Activated naive CD4-positive, alpha-beta T cell treated with Interleukin-2 at 50 U/mL for 16 hours (primary cell): Measurements from ENCODE around the gene EIF2S2.
A peak's percentile ranks its signal among the peaks of the same experiment; 100 is the strongest.
"Not testable (repeated sequence)": the region's sequence is repeated elsewhere in the genome, so short reads cannot be mapped to it uniquely, and the experiment has no call there.

Experiments
- DNase-seq: peaks from one replicate; pipeline ENCODE4 v3.0.0-alpha.2; 2020

Gene EIF2S2

GRCh38 chr20:34111702-34112599, at the start of gene EIF2S2:
Gene EIF2S2 (minus strand): TSS chr20:34112243. CDS start chr20:34112110, 133 bp downstream.
- peak; percentile 95 for DNase-seq

- not testable (repeated sequence) for DNase-seq
Measured at GRCh38 chr20:34157697-34158096, 45.7 kb upstream of the EIF2S2 start.

- no peak for DNase-seq
Measured at GRCh38 chr20:34155836-34156235, 43.8 kb upstream of the EIF2S2 start.

- not testable (repeated sequence) for DNase-seq
Measured at GRCh38 chr20:34153169-34153568, 41.1 kb upstream of the EIF2S2 start.

- DNase-seq: not testable (repeated sequence)
Measured at GRCh38 chr20:34152073-34152472, 40.0 kb upstream of the EIF2S2 start.

- no peak for DNase-seq
Measured at GRCh38 chr20:34150306-34151000, 38.4 kb upstream of the EIF2S2 start.

- no peak for DNase-seq
Measured at GRCh38 chr20:34145280-34145819, 33.3 kb upstream of the EIF2S2 start.

- DNase-seq: no peak
Measured at GRCh38 chr20:34143951-34144350, 31.9 kb upstream of the EIF2S2 start.

GRCh38 chr20:34142121-34142520, 30.1 kb upstream of the EIF2S2 start:
- DNase-seq: no peak

- no peak for DNase-seq
Measured at GRCh38 chr20:34141293-34141692, 29.2 kb upstream of the EIF2S2 start.

GRCh38 chr20:34135525-34136275, 23.7 kb upstream of the EIF2S2 start:
- DNase-seq: not testable (repeated sequence)

- DNase-seq: not testable (repeated sequence)
Measured at GRCh38 chr20:34133365-34133860, 21.4 kb upstream of the EIF2S2 start.

- DNase-seq: not testable (repeated sequence)
Measured at GRCh38 chr20:34132943-34133342, 20.9 kb upstream of the EIF2S2 start.

GRCh38 chr20:34132491-34132890, 20.4 kb upstream of the EIF2S2 start:
- not testable (repeated sequence) for DNase-seq

- DNase-seq: no peak
Measured at GRCh38 chr20:34131491-34131890, 19.4 kb upstream of the EIF2S2 start.

GRCh38 chr20:34129518-34130162, 17.6 kb upstream of the EIF2S2 start:
- peak; percentile 40 for DNase-seq

- no peak for DNase-seq
Measured at GRCh38 chr20:34127792-34128191, 15.7 kb upstream of the EIF2S2 start.

GRCh38 chr20:34124469-34125249, 12.6 kb upstream of the EIF2S2 start:
- DNase-seq: no peak

- no peak for DNase-seq
Measured at GRCh38 chr20:34123309-34123708, 11.3 kb upstream of the EIF2S2 start.

- no peak for DNase-seq
Measured at GRCh38 chr20:34122274-34122980, 10.4 kb upstream of the EIF2S2 start.

- no peak for DNase-seq
Measured at GRCh38 chr20:34120213-34120612, 8.2 kb upstream of the EIF2S2 start.
